Measurements from ENCODE around the gene BHLHA15.

Gene BHLHA15

DNA sequence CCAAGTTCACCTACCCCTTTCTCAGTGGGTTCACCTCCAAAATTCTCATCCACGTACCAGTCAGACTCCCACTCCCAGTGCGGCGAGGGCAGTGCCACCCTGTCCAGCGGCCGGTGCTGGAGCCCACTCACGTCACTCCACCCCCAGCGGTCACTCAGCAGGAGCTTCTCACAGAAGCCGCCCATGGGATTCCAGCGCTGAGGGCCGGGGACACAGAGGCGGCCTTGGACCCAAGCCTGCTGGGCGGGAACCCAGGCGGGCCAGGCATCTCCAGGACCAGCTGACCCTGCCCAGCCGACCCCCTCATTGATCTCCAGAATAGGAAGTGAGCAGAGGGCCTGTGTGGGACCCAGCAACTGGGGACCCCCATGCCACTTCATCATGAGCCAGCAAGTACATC lies 33.6 kb downstream of the BHLHA15 start:
- TF ChIP-seq ZNF274 (IDR thresholded peaks at IDR 0.05; ENCODE audit: low read depth, low read length), result no peak

DNA sequence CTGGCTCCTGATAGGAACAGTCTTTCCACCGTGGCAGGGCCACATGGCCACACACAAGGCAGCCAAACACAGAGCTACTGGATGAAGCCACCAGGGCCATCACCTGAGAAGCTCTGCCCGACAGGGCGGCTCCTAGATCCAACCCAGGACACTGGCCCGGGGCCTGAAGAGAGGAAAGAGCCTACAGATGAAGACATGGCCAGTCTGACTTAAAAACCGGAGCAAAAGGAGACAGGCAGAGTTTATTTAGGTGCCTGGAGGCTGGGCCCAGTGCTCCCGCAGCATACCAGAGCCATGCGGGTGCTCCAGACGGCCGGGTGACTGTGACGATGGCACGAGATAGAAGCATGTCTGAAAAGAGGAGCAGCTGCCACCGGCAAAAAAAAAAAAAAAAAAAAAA lies 36.9 kb downstream of the BHLHA15 start:
- TF ChIP-seq ZNF274 (IDR thresholded peaks at IDR 0.05; ENCODE audit: low read depth, low read length), result no peak
- no peak overlapping the region for H3K4me3 ChIP-seq (ENCODE audit: low read length)

More for the DNA sequence above, 33.6 kb downstream of the BHLHA15 start:
- no peak overlapping the region for H3K4me3 ChIP-seq (ENCODE audit: low read length)

DNA sequence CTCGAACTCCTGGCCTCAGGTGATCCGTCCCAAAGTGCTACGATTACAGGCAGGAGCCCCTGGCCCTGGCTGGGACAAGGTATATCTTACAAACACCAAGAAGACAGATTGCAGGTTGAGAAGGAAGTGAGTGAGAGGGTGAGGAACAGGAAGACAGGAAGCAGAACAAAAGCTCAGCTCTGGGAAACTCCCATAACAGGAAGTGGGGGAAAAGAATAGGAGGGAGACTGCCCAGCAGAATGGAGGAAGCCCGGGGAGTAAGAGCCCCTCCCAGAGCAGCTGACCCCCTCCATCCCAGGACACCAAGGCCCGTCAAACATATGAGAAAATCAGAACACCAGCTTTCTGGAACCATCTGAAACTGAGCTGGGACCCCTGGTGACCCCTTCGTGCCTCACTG lies 37.9 kb downstream of the BHLHA15 start:
- no peak for TF ChIP-seq ZNF274 (IDR thresholded peaks at IDR 0.05; ENCODE audit: low read depth, low read length)
- no peak overlapping the region for H3K4me3 ChIP-seq (ENCODE audit: low read length)

DNA sequence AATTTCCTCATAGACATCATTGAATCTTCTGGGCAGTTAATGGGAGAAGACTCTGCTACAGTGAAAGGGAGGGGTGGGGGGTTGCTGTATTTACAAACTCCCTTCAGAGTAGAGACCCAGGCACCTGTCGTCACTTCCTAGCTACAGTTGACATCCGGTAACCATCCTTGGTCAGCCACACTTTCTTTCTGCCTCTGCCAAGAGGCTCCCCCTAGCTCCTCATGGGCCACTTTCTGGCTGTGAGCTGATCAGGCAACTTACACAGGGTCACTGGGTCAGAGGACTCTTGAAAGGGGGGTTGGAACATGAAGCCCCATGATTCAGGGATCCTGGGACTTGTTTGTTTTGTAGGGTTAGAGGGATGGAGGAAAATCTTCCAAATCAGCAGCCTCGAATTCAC lies 39.5 kb downstream of the BHLHA15 start:
- TF ChIP-seq ZNF274 (IDR thresholded peaks at IDR 0.05; ENCODE audit: low read depth, low read length), result no peak
- H3K4me3 ChIP-seq (ENCODE audit: low read length), result peak overlapping the region; percentile 93; the same call in 1 of the 2 replicates

DNA sequence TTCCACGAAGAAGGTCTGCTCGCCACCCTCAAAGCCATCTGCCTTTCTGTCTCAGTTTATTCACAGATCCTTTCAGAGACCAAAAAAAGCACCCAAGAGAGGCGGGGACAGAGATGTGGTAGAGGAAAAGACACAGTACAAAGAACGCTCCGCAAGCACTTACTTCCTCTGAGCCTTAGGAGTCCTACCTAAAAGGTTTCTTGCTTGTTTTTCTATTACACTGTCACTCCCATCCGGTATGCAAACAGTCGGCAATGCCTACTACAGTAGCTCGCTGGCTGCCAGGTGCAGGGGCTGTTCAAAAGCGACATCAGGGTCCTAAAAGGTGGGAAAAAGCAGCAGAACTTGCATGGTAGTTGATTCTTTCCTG lies 40.0 kb downstream of the BHLHA15 start:
- H3K4me3 ChIP-seq (ENCODE audit: low read length), result peak overlapping the region; percentile 93
- no peak for TF ChIP-seq ZNF274 (IDR thresholded peaks at IDR 0.05; ENCODE audit: low read depth, low read length)

DNA sequence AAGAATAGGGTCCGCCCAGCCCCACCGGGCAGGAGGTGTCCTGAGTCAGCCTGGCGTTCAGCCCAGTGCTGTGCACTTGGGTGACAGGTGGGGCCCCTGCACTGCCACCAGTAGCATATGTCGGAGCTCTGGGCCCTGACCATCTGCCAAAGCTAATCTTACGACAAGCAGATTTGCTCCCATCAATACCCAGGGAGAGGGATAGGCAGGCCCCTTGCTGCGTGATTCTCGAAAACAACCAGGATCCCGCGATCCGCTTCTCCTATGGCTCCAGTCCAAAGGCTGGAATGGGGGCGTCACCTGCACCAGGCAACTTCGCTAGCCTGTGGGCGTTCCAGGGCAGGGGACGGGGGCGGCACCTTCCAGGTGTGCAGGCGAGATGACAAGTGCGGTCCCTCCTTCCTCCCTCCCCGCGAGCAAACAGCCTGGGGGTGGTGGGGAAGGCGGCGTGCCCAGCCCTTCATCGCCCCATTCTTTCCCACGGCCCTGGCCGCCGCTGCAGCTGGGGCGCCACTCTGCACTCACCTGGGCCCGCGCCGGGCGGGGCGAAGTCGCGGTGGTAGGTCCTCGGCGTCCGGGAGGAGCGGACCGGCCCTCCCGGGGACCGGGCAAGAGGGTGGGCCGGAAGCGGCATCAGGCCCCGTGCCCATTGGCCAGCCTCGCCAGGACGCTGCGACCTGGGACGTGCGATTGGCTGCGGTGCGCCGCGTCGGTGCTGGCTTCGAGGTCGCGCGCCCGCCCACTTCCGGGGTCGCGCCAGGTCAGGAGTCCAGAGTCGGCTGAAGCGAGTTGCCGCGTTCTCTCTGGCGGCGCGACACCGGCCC lies 40.6 kb downstream of the BHLHA15 start, which contains the start of gene TECPR1:
TSS of gene TECPR1 (minus strand) at position 632 of the 824 bp plus-strand sequence. CDS start 6,086 bp downstream, outside the sequence.
- no peak for TF ChIP-seq ZNF274 (IDR thresholded peaks at IDR 0.05; ENCODE audit: low read depth, low read length)
- peak within 1 kb of the TSS; percentile 93 for H3K4me3 ChIP-seq (ENCODE audit: low read length)

DNA sequence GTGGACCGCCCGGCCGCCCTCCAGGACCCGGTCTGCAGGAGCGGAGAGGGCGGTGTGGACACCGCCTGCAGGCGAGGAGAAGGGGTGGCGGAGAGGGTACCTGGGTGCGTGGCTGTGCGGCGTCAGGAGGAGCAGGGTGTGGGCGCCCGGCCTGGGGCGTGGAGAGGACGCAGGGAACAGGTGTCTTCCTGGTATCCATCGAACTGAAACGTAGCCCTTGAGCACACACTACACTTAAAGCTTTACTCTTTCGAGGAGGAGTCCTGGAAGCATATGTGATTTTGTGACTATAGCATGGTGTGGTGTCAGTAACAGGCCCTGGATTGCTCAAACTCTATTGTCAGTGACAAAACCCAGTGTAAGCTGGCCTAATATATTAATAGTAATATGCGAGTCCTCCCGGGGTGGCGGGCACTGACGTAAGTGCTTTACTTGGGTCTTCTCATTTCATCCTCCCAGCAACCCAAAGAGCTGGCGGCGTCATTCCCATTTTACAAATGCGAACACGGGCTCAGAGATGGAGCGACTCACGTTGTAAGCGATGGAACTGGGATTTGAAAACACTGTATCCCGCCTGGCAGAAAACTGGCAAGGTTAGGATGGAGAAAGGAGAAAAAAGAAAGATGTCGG lies 41.3 kb downstream of the BHLHA15 start:
- peak overlapping the region; percentile 93 for H3K4me3 ChIP-seq (ENCODE audit: low read length)
- TF ChIP-seq ZNF274 (IDR thresholded peaks at IDR 0.05; ENCODE audit: low read depth, low read length), result no peak

DNA sequence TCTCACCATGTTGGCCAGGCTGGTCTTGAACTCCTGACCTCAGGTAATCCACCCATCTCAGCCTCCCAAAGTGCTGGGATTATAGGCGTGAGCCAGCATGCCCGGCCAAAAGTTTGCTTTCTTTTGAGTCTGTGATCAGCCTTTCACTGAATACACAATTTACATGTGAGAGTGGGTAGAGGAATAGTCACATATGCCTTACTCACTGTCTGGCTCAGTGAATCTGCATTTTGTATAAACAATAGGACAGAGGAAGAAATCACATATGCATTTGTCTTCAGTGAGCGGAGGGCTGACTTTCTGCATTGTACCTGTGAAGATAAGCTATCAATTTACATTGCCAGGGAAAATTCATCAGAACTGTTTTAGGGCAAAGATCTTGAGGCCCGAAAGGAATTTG lies 43.3 kb downstream of the BHLHA15 start:
- TF ChIP-seq ZNF274 (IDR thresholded peaks at IDR 0.05; ENCODE audit: low read depth, low read length), result no peak
- H3K4me3 ChIP-seq (ENCODE audit: low read length), result no peak overlapping the region

DNA sequence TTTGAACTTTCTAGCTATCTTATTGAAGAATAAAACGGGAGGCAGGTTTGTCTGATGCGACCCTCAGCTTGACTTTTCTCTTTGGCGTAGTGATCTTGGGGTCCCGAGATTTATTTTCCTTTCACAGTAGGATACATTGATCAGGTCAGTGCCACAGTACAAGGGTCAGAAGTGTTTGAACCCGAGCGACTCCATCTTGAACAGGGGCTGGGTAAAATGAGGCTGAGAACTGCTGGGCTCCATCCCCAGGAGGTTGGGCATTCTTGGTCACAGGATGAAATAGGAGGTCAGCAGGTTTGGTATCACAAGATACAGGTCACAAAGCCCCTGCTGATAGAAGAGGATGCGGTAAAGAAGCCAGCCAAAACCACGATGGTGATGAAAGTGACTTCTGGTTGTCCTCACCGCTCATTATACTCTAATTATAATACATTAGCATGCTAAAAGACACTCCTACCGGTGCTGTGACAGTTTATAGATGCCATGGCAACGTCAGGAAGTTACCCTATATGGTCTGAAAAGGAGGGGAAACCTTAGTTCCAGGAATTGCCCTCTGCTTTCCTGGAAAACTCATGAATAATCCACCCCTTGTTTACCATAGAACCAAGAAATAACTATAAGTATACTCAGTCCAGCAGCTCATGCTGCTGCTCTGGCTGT lies 43.8 kb downstream of the BHLHA15 start:
- no peak overlapping the region for H3K4me3 ChIP-seq (ENCODE audit: low read length)
- TF ChIP-seq ZNF274 (IDR thresholded peaks at IDR 0.05; ENCODE audit: low read depth, low read length), result no peak

DNA sequence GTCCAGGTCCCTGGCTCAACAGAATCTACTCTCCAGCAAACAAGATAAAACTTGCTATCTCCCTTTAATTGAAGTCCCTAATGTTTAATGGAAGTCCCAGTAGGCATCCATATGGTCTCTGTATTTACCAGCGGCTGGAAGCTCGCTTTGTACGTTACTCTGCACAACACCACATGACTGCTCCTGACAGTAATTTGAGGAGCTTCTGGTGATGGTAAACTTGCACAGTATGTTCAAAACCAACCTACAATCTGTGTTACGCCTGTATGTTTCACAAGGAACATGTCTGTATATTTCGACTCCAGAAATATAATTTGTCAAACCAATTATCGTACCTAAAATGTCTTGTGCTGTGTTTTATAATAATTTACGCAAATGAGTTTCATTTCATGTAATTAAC lies 45.2 kb downstream of the BHLHA15 start:
- H3K4me3 ChIP-seq (ENCODE audit: low read length), result no peak overlapping the region
- no peak for TF ChIP-seq ZNF274 (IDR thresholded peaks at IDR 0.05; ENCODE audit: low read depth, low read length)

DNA sequence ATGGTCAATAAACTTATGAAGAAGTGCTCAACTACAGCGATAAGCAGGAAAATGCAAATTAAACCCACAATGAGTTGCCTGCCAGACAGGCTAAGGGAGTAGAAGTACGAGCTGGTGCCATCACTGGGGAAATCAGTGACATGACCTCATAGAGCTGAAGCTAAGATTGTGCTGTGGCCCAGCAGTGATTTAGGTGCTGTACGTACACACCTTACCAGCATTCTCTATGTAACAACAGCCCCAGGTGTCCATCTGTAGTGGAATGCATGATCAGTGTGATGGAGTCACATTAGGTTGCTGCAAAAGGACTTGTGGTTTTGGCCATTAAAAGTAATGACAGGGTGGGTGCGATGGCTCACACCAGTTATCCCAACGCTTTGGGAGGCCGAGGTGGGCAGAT lies 46.5 kb downstream of the BHLHA15 start:
- H3K4me3 ChIP-seq (ENCODE audit: low read length), result no peak overlapping the region
- no peak for TF ChIP-seq ZNF274 (IDR thresholded peaks at IDR 0.05; ENCODE audit: low read depth, low read length)
